ENCODE data around the gene TESK1.
"Not testable (repeated sequence)": the region's sequence is repeated elsewhere in the genome, so short reads cannot be mapped to it uniquely, and the experiment has no call there.

DNA sequence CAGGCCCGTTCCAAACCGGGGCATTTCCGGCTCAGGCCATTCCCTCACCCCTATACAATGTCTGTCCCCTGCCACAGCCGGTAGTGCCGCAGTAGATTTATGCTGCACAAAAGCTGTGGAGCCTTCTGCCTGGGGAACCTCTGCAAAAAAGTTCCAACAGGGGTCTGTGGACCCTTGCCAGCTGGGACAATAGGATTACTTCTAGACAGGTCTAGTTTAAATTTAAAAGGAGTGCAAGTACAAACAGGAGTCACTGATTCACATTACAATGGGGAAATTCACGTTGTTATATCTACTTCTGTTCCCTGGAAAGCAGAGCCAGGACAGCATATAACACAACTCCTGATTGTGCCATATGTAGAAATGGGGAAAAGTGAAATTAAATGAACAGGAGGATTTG, 21.5 kb upstream of the TESK1 start:
- not testable (repeated sequence) for TF ChIP-seq CTCF, POLR2A (IDR thresholded peaks at IDR 0.05)
